ENCODE results near the gene HEYL.

Gene HEYL

GRCh38 chr1:39649636-39650185 lies 10.3 kb upstream of the HEYL start:
- no peak overlapping the region for H3K9ac ChIP-seq (ENCODE audit: low read depth, low read length)
- no peaks in the 10 kb centered on the region for H3K9me3 ChIP-seq (ENCODE audit: control insufficient read depth, insufficient read depth, low read length)
- no peak overlapping the region for H3K4me3 ChIP-seq (ENCODE audit: low read depth, low read length)
- no peaks in the 10 kb centered on the region for H3K36me3 ChIP-seq (ENCODE audit: control insufficient read depth, insufficient read depth, low read length)
- peaks cover 3% of the 10 kb centered on the region for H3K4me1 ChIP-seq (ENCODE audit: control insufficient read depth, insufficient read depth, low read length)
- peaks cover 36% of the 10 kb centered on the region for H3K27me3 ChIP-seq (ENCODE audit: control insufficient read depth, insufficient read depth, low read length)

- H3K4me3 ChIP-seq (ENCODE audit: low read depth, low read length): no peak overlapping the region
- no peaks in the 10 kb centered on the region for H3K36me3 ChIP-seq (ENCODE audit: control insufficient read depth, insufficient read depth, low read length)
- peaks cover 37% of the 10 kb centered on the region for H3K27me3 ChIP-seq (ENCODE audit: control insufficient read depth, insufficient read depth, low read length)
- H3K4me1 ChIP-seq (ENCODE audit: control insufficient read depth, insufficient read depth, low read length): peaks cover 3% of the 10 kb centered on the region
- no peaks in the 10 kb centered on the region for H3K9me3 ChIP-seq (ENCODE audit: control insufficient read depth, insufficient read depth, low read length)
- H3K9ac ChIP-seq (ENCODE audit: low read depth, low read length): no peak overlapping the region
Observed at GRCh38 chr1:39648496-39648895, 9.1 kb upstream of the HEYL start.

- Histone ChIP-seq H3K4me1 (ENCODE audit: control insufficient read depth, insufficient read depth, low read length) (peaks cover 3% of the 10 kb centered on the region), H3K27me3 (ENCODE audit: control insufficient read depth, insufficient read depth, low read length) (peaks cover 48% of the 10 kb centered on the region), H3K36me3 (ENCODE audit: control insufficient read depth, insufficient read depth, low read length) (no peaks in the 10 kb centered on the region), H3K4me3 (ENCODE audit: low read depth, low read length) (no peak overlapping the region), H3K9ac (ENCODE audit: low read depth, low read length) (no peak overlapping the region), H3K9me3 (ENCODE audit: control insufficient read depth, insufficient read depth, low read length) (no peaks in the 10 kb centered on the region)
Observed at GRCh38 chr1:39647247-39647646, 7.8 kb upstream of the HEYL start.

- Histone ChIP-seq H3K4me3 (ENCODE audit: low read depth, low read length) (peak overlapping the region; percentile 22), H3K36me3 (ENCODE audit: control insufficient read depth, insufficient read depth, low read length) (no peaks in the 10 kb centered on the region), H3K9ac (ENCODE audit: low read depth, low read length) (no peak overlapping the region), H3K27me3 (ENCODE audit: control insufficient read depth, insufficient read depth, low read length) (peaks cover 50% of the 10 kb centered on the region), H3K4me1 (ENCODE audit: control insufficient read depth, insufficient read depth, low read length) (peaks cover 3% of the 10 kb centered on the region), H3K9me3 (ENCODE audit: control insufficient read depth, insufficient read depth, low read length) (no peaks in the 10 kb centered on the region)
Observed at GRCh38 chr1:39646232-39647081, 7.0 kb upstream of the HEYL start.

GRCh38 chr1:39645411-39646043 lies 6.1 kb upstream of the HEYL start:
- H3K27me3 ChIP-seq (ENCODE audit: control insufficient read depth, insufficient read depth, low read length): peaks cover 57% of the 10 kb centered on the region
- no peaks in the 10 kb centered on the region for H3K9me3 ChIP-seq (ENCODE audit: control insufficient read depth, insufficient read depth, low read length)
- H3K4me1 ChIP-seq (ENCODE audit: control insufficient read depth, insufficient read depth, low read length): peaks cover 3% of the 10 kb centered on the region
- H3K36me3 ChIP-seq (ENCODE audit: control insufficient read depth, insufficient read depth, low read length): no peaks in the 10 kb centered on the region
- H3K4me3 ChIP-seq (ENCODE audit: low read depth, low read length): no peak overlapping the region
- H3K9ac ChIP-seq (ENCODE audit: low read depth, low read length): no peak overlapping the region

GRCh38 chr1:39643705-39644104 lies 4.3 kb upstream of the HEYL start:
- Histone ChIP-seq H3K9ac (ENCODE audit: low read depth, low read length) (no peak overlapping the region), H3K27me3 (ENCODE audit: control insufficient read depth, insufficient read depth, low read length) (peaks cover 63% of the 10 kb centered on the region), H3K36me3 (ENCODE audit: control insufficient read depth, insufficient read depth, low read length) (no peaks in the 10 kb centered on the region), H3K4me1 (ENCODE audit: control insufficient read depth, insufficient read depth, low read length) (peaks cover 3% of the 10 kb centered on the region), H3K4me3 (ENCODE audit: low read depth, low read length) (no peak overlapping the region), H3K9me3 (ENCODE audit: control insufficient read depth, insufficient read depth, low read length) (no peaks in the 10 kb centered on the region)

GRCh38 chr1:39642796-39643195 lies 3.4 kb upstream of the HEYL start:
- Histone ChIP-seq H3K9ac (ENCODE audit: low read depth, low read length) (no peak overlapping the region), H3K27me3 (ENCODE audit: control insufficient read depth, insufficient read depth, low read length) (peaks cover 66% of the 10 kb centered on the region), H3K4me3 (ENCODE audit: low read depth, low read length) (no peak overlapping the region), H3K4me1 (ENCODE audit: control insufficient read depth, insufficient read depth, low read length) (peaks cover 3% of the 10 kb centered on the region), H3K9me3 (ENCODE audit: control insufficient read depth, insufficient read depth, low read length) (no peaks in the 10 kb centered on the region), H3K36me3 (ENCODE audit: control insufficient read depth, insufficient read depth, low read length) (no peaks in the 10 kb centered on the region)

GRCh38 chr1:39640861-39641260 lies 1.4 kb upstream of the HEYL start:
- Histone ChIP-seq H3K4me1 (ENCODE audit: control insufficient read depth, insufficient read depth, low read length) (no peaks in the 10 kb centered on the region), H3K9me3 (ENCODE audit: control insufficient read depth, insufficient read depth, low read length) (no peaks in the 10 kb centered on the region), H3K27me3 (ENCODE audit: control insufficient read depth, insufficient read depth, low read length) (peaks cover 74% of the 10 kb centered on the region), H3K36me3 (ENCODE audit: control insufficient read depth, insufficient read depth, low read length) (no peaks in the 10 kb centered on the region), H3K9ac (ENCODE audit: low read depth, low read length) (no peak overlapping the region), H3K4me3 (ENCODE audit: low read depth, low read length) (no peak overlapping the region)

- H3K9me3 ChIP-seq (ENCODE audit: control insufficient read depth, insufficient read depth, low read length): no peaks in the 10 kb centered on the region
- H3K27me3 ChIP-seq (ENCODE audit: control insufficient read depth, insufficient read depth, low read length): peaks cover 82% of the 10 kb centered on the region
- H3K4me1 ChIP-seq (ENCODE audit: control insufficient read depth, insufficient read depth, low read length): no peaks in the 10 kb centered on the region
- no peak overlapping the region for H3K9ac ChIP-seq (ENCODE audit: low read depth, low read length)
- H3K36me3 ChIP-seq (ENCODE audit: control insufficient read depth, insufficient read depth, low read length): no peaks in the 10 kb centered on the region
- H3K4me3 ChIP-seq (ENCODE audit: low read depth, low read length): peak overlapping the region; percentile 62
Observed at GRCh38 chr1:39638965-39639304, 508 bp downstream of the HEYL start.

DNA sequence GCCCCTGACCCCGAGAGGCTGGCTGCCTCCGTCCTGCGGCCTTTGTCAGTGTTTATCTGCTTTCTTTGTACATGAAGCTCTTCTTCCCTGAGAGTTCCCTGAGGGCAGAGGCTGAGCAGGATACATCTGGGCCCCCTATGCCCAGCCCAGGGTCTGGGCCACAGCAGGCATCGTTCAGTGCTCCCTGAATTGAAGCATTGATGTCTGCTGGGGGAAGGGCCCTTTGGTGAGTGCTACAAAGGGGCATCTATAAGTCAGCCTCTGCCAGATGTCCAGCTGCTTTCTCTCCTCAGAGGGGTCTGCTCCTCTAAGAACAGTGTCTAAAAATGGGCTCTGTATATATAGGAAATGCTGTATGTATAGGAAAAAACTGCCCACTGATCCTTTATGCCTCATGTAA lies 2.1 kb downstream of the HEYL start:
- no peak overlapping the region for H3K4me3 ChIP-seq (ENCODE audit: low read depth, low read length)
- peaks cover 80% of the 10 kb centered on the region for H3K27me3 ChIP-seq (ENCODE audit: control insufficient read depth, insufficient read depth, low read length)
- no peaks in the 10 kb centered on the region for H3K9me3 ChIP-seq (ENCODE audit: control insufficient read depth, insufficient read depth, low read length)
- H3K4me1 ChIP-seq (ENCODE audit: control insufficient read depth, insufficient read depth, low read length): no peaks in the 10 kb centered on the region
- no peaks in the 10 kb centered on the region for H3K36me3 ChIP-seq (ENCODE audit: control insufficient read depth, insufficient read depth, low read length)
- no peak overlapping the region for H3K9ac ChIP-seq (ENCODE audit: low read depth, low read length)

DNA sequence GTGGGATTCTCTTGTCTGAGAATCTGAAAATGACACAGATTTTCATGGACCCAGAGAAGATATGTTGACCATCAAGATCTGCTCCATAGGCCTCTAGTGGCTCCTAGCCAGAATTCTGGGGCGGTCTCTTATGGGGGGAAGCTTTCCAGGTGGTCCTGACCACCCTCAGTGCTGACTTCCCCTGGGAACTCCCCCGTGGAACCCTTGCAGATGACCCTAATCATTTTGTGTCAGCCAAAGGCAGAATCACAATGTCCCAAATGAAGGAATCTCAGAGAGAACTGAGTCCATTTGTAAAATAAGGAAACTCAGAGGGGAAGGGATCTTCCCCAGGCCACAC lies 3.6 kb downstream of the HEYL start:
- Histone ChIP-seq H3K9ac (ENCODE audit: low read depth, low read length) (no peak overlapping the region), H3K36me3 (ENCODE audit: control insufficient read depth, insufficient read depth, low read length) (no peaks in the 10 kb centered on the region), H3K4me3 (ENCODE audit: low read depth, low read length) (no peak overlapping the region), H3K4me1 (ENCODE audit: control insufficient read depth, insufficient read depth, low read length) (no peaks in the 10 kb centered on the region), H3K9me3 (ENCODE audit: control insufficient read depth, insufficient read depth, low read length) (no peaks in the 10 kb centered on the region), H3K27me3 (ENCODE audit: control insufficient read depth, insufficient read depth, low read length) (peaks cover 87% of the 10 kb centered on the region)

All from iPS-15b (cell line).